HG03108 (cell line): ENCODE data around the gene TSHZ3.

Experiments
- ATAC-seq: cut with Tn5 transposase; IDR thresholded peaks from one replicate; pipeline ENCODE4 v1.9.1; 2021; ENCODE audit warnings: moderate library complexity; ENCODE audit not compliant: unreplicated experiment

TSHZ3 gene

DNA sequence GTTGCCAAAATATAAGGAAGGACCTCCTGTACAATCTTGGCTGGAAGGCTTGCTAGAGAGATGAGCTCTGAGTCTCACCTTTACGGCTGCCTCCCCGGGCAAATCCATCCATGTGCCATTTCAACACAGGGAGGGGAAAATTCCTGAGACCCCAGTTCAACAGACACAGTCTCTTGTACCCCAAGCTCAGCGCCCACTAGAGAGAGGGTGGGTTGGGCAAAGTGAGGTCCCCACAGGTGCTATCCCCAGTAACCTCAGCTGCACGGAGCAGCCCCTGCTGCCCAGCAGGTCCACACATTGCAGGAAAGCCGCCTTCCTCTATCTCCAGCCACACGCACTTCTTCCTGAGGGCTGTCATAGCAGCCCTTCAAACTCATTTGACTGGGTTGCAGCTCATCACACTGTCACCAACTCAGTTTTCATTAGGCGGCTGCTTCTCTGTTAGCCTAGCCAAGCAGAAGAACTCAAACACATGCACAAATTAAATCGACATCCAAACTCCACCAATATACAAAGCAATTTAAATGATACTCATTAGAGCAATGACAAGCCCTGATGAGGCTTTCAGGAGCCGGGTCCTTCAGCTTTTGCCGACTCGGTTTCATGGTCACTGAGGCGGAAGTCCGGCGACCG, 80.4 kb downstream of the TSHZ3 start:
- ATAC-seq: no peak

DNA sequence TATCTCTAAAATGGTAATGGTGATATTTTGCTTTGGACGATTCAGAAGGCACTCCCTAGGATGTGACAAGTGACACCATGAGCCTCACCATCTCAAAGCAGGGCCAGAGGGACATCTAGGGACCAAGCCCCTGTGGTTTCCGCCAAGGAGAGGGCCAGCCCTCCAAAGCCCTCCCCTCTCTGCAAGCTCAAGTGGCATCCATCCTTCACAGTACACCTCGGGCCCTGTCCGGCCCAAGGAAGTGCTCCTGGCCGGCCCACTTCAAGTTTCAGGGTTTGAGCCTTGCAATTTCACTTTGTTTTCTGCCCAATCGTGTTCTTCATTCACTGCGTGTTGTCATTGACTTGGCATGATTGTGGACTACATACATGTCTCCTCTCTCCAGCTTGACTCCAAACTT, 82.5 kb downstream of the TSHZ3 start:
- ATAC-seq: no peak

DNA sequence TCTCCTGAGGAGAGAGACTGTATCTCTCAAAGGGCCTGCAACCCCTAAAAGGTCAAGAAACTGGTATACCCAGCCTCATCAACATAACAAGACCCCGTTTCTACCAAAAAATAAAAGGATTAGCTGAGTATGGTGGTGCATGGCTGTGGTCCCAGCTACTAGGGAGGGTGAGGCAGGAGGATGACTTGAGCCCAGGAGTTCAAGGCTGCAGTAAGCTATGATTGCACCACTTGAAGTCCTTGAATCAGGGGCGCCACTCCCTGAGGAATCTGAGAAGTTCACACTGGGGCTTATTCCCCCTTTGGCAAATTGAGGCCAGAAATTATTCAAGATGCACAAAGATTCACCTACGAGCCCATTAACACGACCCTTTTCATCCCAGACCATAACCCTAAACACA, 83.0 kb downstream of the TSHZ3 start:
- ATAC-seq: no peak

DNA sequence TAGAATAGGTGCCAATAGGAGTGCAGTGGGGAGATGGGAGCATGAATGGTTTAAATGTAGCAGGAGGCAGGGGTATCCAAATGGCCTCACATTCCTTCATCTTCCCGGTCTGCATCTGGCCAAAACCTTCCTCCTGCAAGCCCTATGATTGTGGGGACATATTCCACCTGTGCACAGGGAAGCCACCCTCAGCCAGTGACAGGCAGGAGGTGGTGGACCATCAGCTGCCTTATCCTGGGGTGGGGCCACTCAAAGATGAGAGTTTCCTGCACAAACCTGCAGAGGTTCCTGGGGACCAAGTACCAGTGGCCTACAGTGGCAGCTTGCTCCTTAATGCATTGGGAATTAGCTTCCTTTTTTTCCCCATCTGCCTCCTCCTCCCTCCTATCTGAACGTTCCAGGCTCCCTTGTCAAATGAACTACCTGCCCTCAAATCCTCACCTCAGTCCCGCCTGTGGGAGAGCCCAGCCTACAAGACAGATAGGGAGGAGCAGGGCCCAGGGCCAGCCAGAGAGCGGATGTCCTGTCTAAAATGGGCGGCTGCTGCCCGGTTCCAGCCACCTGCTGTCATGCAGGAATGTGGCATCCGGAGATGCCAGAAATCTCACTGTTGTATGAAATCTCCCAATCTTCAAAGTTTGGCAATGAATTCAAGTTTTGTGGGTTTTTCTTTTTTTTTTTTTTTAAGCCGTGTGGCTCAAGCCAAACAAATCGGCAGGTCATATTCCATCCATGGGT, 85.0 kb downstream of the TSHZ3 start:
- no peak for ATAC-seq

DNA sequence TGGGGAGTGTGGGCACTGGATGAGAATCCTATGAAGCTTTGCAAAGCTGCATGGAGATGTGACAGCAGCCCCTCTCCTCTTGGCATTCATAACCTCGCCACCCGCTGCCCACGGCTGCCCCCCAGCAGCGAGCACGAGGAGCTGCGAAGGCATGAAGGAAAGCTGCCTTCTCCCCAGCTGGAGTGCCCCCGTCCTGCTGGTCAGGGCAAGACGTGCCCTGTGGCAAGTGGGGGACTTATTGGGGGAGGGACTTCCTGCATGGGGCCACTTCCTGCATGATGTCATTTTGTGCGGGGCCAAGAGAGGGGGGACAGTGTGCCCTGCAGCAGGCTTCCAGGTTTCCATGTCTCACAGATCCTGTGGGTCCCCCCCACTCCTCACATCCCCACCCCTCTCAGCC, 85.9 kb downstream of the TSHZ3 start:
- no peak for ATAC-seq

DNA sequence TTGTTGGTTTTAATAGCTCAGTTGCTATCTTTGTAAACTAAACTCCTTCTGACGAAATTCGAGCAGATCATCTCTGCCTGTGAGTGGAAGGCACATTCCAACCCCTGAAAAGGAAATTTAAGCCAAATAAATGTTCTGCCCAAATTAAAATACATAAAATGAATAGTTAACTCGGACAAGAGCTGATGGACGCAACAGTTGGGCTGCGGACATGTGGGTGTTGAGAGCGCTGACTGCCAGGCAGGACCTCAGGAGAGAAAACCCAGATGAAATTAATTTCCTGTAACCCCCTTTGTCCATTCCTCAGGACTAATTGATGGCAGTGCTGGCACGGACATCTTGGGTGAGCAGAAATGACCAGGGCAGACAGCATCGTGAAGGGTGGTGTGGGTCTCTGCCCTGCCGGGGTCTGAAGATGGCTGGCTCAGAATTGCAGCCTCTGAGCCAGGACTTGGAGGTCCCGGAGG, 86.5 kb downstream of the TSHZ3 start:
- ATAC-seq: no peak

DNA sequence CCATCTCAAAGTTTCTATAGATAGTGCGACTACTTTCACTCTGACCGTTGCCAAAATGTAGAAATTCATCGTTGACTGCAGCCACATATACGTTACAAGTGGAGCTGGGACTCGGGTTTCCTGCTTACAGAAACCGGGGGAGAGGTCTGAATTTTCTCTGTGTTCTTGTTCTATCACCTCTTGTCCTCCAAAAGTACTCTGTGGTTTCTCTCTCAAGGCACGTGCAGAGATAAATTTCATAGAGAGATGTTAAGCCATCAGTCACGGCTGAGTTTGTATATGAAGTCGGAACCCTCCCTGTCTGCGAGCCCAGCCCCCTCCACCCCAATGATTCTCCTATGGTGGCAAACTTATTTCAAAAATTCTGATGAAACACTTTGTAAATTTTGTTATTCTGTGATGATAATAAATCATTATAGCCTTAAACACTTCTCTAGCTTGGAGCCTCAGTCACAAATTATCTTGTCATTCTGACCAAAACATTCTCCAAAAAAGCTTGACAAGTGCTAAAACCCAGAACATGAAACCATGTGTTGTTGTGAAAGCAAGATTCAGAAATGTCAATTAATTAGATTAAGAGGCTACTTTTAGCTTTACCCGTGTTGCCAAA, 87.5 kb downstream of the TSHZ3 start:
- ATAC-seq: no peak

DNA sequence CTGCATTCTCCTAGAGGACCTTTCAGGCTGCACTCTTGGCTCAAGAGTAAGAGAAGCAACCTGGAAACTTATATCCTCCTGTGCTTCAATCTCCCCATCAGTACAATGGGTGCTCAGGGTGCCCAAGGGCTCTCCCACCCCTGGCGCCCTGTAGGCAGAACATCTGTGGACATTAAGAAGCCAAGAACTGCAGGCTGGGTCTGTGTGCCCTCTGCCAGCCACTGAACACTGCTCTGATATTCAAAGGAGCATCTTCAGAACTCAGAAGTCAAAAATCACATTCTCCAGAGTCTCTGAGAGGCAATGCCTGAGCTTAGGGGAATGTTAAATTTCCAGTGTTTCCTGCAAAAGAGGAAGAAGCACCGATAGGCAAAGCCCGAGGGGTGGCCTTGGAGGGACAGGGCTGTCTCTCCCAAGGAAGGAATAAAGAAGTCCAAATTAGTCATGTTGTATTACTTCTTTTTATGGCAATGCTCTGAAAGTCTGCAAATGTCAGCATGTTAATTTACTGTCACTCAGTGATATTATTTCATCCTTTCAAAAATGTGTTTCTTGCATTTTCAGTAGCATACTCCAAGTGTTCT, 88.1 kb downstream of the TSHZ3 start:
- no peak for ATAC-seq

DNA sequence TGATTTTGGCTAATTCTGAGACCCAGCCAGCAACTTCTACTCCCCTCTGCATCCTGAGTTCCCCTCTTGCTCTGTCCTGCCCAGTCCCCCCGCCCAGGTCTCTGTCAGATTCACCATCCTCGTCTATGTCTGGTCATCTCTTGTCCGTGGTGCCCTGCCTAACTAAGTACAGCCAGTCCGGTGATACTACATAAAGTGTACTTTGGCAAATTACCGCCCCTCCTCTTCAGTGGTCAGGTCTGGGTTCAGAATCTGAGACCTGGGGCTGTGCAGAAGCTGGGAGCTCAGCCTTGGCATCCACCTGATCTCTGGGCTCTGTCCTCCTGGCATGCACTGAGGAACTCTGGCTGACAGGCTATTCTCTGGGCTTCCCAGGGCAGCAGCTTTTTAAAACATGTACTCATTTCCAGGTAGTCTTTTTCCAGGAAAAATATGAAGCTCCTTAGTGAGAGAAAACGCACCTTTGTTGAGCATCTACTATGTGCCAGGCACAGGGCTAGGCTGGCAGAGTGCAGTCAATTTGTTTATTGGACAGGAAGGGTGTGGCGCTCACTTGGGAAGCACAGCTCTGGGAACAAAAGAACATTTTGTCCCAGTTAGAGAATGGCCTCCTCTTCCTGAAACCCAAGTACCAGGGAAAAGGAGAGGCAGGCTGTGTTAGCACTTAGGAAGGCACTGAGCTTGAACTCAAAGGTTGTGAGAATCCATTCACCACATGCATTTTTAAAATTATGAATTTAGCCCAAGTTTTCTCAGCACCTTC, 88.9 kb downstream of the TSHZ3 start:
- ATAC-seq: no peak

DNA sequence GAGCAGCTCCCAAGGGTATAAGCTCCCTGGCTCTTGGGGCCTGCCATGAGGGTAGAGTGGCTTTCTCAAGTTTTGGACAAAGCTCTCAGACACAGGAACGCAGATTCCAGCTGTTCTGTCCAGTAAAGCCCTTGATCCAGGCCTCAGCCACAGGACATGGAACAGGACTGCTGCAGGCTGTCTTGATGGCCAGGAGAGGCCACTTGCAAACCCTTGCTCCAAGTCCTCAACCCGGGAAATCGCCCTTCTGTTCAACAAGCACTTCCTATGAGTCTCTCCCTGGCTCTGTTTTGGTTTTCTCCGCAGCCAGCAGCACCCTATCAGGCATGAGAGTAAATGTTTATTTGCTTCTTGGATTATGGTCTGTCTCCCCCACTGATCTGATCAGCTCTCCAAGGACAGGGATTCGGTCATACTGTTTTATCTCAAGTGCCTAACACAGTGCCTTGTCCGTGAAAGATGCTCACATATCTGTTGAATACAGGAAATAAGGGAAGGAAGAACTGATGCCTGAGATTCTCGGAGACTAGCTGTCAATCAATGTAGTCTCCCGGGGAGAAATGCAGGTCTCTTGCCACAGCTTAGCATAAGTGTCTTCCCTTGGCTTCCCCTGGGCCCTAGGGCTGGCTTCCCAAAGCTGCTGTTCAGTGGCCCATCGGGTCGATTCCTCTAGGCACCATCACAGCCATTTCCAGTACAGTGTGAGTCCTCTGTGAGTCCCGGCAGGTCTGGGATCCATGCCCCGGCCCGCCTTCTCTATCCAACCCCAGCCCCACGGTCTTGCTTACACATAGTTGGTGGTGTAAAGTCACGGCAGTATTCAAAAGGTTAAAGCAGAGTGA, 90.8 kb downstream of the TSHZ3 start:
- ATAC-seq: no peak

DNA sequence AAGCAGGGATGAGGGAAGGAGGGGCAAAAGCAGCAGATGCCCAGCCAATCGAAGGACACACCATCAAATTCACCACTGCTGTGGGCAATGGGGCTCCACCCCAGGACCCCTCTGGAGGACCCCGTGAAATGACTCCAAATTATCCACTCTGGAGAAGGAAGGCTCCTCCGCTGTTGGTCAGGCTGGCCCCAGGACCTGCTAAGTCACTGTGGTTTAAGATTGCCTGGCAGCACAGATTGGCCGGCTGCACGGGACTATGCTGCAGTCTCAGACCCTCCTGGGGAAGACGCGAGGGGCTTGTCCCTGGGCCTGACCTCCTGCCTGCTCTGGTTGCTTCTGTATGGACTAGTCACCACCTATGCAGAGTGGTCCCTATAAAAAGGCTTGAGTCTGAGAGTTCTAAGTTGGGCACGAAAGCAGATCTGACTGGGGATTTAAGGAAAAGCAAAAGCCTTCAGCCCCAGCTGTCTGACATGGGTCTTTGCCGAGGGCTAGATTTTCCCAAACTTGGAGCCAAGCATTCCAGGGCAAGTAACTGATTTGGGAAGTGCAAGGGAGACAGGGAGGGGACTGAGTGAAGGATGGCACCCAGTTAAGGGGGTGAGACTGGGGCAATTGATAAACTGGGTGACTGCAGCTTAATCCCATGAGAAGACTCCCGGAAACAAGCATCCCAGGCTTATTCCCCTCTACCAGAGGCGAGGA, 91.7 kb downstream of the TSHZ3 start:
- no peak for ATAC-seq

DNA sequence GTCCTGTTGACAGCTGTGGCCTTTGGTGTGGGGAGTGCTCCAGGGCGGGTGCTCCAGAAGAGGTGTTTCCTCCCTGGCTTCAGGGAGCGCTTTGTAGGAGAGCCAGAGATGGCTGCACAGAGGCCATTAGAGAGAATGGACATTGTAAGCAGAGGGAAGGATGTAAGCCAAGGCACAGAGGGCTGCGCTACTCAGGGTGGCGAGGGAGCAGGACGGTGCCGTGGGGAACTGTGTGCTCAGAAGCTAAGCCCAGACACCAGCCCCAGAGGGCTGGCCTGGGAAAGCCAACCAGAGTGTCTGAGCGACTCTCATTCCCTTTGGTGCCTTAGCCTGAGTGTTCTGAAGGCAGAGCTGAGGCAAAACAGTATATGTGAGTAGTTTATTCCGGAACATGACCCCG, 92.2 kb downstream of the TSHZ3 start:
- no peak for ATAC-seq

DNA sequence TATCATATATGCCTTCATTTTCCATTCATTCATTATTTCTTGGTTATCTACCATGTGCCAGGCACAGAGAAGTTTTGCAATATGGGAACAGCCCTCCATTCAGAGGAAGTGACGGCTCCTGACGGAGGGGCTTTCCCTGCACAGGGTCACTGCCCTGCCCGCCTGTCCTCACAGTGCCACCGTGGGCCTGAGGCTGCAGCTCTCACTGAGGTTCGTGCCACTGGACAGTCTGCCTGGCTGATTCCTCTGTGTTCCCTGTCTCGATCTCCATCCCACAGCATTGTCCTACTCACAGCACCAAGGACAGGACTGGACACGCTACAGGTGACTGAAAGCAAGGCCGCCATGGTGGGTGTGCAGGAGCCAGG, 92.7 kb downstream of the TSHZ3 start:
- ATAC-seq: no peak

DNA sequence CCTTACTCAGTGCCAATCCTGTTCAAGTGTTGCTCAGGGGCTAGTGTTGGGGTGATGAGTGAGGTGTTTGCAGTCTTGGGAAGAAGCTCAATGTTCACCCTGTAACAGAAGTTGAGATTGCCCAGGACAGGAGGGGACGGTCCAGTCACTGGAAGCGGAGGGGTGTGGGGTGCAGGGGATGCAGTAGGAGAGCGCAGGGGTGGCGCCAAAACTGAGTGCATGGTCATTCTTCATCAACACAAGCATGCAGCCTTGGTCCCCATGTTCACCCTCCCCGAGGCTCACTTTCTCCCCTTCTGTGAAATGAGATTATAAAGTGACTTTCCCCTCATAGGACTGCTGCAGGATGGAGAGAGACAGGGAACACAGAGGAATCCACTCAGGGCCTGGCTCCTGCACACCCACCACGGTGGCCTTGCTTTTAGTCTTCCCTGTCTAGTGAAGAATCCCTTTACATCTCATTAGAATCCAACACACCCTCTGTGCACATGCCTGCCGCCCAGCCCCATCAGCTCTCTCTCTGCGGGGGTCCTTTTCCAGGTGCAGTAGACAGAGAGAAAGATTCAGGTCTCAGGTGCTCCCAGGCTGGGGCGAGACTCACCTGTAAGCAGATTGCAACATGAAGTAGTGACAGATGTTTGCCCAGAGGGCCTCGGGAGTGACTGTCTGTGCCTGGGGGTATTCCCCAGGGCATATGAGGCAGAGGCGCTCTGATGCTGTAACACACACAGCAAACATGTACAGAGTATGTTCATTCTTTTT, 93.2 kb downstream of the TSHZ3 start:
- ATAC-seq: no peak

DNA sequence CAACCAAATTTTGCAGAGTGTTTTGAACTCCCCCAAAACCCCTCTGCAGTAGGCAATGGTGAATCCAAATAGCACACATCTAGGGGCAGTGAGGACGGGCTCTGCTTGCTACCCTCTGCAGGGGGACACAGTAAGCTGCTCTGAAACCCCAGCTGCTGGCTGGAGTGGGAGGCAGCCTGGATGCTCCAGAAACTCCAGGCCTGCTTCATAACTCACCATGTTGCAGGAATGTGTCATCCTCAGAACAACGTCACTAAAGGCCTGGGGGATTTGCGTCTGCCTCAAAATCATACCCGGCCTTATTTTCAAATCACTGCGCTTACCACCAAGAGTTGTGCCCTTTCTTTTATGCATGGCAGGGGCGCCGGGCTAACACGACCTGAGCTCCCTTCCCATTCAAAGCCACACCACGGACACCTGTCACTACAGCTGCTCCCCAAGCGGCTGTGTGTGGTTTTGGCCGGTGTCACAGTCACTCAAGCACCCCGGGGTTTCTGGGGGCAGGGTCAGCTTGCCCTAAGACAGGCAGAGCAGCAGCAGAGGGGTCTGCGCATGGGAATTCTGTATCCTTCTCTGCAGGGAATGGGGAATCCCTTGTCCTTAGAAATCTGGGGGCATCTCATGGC, 93.9 kb downstream of the TSHZ3 start:
- ATAC-seq: no peak

DNA sequence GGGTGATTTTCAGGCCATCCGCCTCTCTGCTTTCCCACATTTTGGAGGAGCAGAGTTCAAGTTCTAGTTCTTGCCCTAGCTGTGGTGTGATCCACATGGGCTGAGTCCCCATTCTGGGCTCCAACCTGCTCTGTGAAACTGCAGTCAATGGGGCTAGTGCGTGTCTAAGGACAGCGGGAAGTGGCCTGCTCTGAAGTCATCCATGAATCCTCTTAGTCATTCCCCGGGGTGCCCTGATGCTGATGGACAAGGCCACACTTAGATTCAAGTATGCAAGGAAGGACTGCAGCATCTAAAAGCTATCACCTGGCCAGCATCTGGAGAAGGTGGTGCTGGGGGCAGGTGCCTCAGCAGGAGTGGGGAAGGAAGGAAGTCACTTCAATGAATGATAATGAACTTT, 94.6 kb downstream of the TSHZ3 start:
- ATAC-seq: no peak

DNA sequence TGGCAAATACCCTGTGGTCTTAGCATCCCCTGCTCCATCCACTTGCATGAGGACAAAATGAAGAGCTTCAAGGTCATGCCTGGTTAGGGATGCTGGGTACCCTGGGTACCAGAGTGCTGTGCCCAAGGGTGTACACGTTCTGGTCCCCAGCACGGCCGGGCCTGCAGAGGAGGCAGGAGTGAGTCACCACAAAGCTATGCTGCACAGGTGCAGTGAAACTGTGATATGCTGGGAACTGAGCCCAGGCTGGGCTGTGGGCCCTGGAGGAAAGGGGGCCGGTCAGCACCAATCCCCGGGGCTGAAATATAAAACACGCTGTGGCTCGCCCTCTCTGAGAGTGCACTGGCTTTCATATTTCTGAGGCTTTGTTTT, 95.1 kb downstream of the TSHZ3 start:
- ATAC-seq: no peak

DNA sequence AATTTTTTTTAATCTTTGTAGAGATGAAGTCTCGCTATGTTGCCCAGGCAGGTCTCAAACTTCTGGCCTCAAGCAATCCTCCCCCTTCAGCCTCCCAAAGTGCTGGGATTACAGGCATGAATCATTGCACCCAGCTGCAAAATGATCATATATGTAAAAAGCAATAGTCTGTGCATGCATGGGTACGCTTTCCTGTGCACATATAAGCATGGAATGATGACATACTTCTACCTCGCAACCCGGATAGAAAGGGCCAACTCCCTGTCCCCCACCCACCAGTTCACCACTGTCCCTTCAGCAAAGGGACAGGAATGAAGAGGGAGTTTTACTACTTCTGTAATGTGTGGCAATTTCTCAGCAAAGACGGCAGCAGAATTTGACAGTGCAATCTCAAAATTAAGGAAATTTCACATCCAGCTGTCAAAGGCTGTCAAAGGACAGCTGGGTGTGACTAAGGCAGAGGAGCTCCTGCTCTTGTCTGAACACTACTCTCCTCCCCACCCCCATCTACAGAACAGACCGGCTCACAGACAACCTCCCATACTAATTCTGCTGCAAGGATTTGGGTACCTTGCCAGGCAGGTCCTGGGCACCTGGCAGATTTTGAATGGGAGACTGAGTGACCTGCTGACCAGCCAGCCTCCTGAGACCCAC, 95.6 kb downstream of the TSHZ3 start:
- no peak for ATAC-seq
